T-helper 22 cell (primary cell): ENCODE data around the gene ARHGAP31.
"Not testable (repeated sequence)": the region's sequence is repeated elsewhere in the genome, so short reads cannot be mapped to it uniquely, and the experiment has no call there.

ENCODE experiments used
- DNase-seq: peaks from one replicate; pipeline ENCODE4 v3.0.0-alpha.2; 2020; ENCODE audit warnings: low read depth

Gene ARHGAP31

GRCh38 chr3:119294696-119295671 is 801 bp downstream of the ARHGAP31 start:
- DNase-seq: peak; percentile 51

DNA sequence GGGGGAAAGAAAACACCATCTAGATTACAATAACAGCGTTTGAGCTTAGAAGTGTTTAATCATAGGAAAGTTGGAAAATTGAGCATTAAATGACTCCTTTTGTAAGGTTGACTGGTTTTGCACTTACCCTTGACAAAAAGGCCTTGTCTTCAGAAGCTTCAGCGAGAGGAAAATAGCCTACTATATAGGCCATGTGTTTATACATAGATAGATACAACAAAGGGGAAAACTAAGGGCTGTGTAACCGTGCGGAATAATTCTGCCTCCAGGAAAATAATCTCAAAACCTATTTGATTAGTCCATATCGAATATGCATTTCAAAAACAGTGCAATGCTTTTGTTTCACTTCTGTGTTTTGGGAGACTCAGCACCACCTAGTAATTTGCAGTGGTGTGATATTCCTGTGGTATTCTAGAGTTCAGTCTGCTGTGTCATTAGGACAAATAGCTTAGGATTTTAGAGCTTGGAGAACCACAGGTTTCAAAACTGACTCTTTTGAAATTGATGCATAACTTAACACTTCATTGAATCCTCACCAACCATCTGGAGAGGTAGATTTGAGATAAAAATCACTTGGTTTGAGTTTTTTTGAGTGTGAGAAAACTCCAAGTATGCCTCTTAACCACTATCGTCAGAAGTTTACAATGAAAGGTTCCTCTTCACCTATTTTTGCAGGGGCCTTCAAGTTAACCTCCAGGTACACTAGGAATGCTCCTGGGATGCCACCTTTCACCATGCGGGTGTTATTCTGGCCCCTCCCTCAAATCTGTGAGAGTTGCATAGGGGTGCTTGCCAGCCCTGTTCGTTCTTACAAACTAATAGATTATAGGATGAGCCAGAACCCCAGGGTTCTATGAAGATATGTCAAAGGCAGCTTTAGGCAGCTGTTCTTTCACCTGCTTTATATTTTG is 1.9 kb downstream of the ARHGAP31 start:
- no peak for DNase-seq

DNA sequence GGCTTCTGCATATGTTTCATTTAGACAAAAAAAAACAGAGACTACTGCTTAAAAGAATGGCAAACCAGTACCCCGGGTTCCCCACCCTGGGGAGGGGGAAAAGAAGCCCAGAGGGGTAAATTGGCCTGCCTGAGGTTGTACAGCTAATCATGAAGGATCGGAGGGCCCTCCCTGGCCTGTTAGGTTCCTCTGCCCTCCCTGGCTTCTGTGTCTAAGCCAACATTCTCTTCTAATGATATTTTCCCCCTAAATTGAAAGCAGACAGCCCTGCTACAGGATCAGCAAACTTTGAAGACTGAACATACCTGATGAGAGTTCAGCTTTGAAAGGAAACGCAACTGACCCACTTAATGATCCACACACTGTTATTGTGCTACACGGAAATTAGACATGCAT is 2.5 kb downstream of the ARHGAP31 start:
- DNase-seq: no peak

DNA sequence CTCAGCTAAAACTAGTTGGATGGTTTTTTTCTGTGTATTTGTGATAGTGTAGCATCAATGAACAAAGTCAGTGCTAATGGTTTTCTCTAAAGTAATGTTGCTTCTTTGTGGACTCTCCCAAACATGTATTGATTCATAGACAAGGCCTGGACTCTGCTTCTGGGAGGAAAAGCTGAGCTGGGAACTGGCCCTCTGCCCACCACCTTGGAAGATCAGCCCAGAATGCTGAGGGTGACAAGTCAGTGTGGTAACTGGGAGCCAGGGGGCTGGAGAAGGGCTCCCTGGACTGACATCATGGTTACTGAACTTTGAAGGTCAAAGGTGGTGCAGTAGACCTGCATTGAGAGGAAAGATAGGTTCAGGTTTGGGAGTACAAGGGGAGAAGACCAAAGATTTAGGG is 3.0 kb downstream of the ARHGAP31 start:
- DNase-seq: no peak

DNA sequence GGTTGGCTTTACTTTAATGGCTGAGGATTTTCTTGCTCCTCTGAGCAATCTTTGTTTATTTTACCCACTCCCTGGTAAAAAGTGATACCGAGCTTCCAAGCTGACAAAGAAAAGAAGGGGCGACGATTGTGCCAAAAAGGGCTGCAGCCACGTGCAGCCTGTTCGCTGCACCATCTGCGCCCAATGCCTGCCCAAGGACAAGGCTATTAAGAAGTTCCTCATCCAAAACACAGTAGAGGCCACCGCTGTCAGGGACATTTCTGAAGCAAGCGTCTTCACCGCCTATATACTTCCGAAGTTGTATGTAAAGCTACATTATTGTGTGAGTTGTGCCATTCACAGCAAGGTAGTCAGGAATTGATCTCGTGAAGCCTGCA is 4.4 kb downstream of the ARHGAP31 start:
- DNase-seq: no peak

GRCh38 chr3:119300991-119301391 is 6.8 kb downstream of the ARHGAP31 start:
- no peak for DNase-seq

GRCh38 chr3:119301662-119302061 is 7.5 kb downstream of the ARHGAP31 start:
- DNase-seq: no peak

- DNase-seq: no peak
These were observed 8.7 kb downstream of the ARHGAP31 start for GRCh38 chr3:119302697-119303551.

GRCh38 chr3:119304201-119304713 is 10.1 kb downstream of the ARHGAP31 start:
- DNase-seq: no peak

DNA sequence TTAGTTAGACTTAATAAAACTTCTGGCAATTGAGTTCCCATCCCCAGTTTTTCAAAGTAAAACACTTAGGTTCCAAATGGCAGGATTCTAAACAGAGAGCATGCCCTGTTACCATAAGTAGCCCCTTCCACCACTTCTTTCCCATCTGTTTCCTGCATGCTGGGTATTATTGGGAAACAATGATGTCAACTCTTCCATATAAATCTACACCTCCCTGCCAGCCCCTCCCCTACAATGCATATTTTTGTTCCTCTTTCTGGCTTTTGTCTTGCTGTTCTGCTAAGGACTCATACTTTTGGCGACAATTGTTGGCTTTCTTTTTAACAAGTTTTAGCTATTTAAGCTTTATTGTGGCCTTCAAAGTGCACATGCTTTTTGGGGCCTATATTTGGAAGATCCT is 11.1 kb downstream of the ARHGAP31 start:
- DNase-seq: no peak

- not testable (repeated sequence) for DNase-seq
These were observed 12.2 kb downstream of the ARHGAP31 start for GRCh38 chr3:119306378-119306777.

DNA sequence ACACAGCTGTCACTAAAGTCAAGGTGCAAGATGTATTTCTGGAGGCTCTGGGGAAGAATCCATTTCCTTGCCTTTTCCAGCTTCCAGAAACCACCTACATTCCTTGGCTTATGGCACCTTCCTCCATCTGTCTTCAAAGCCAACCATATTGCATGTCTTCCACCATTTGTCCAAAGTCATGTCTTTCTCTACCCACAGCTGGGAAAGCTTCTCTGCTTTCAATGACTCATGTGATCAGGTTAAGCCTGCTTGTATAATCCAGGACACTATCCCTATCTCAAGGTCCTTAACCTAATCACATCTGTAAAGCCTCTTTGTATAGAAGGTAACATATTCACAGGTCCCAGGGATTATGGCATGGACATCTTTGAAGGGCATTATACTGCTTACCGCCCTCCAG is 14.2 kb downstream of the ARHGAP31 start:
- no peak for DNase-seq

DNA sequence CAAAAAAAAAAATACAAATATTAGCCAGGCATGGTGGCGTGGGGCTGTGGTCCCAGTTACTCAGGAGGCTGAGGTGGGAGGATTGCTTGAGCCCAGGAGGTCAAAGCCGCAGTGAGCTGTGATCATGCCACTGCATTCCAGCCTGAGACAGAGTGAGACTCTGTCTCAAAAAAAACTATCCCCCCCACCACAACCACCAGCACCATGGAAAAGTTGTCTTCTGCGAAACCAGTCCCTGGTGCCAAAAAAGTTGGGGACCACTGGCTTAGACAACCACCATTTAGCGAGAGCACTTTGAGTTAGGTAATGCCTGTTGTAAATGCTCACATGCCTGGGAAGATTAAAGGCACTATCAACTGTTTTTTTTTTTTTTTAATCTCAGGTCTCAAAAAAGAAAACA is 15.4 kb downstream of the ARHGAP31 start:
- no peak for DNase-seq

- DNase-seq: no peak
These were observed 15.9 kb downstream of the ARHGAP31 start for GRCh38 chr3:119310071-119310470.

GRCh38 chr3:119311081-119311925 is 17.1 kb downstream of the ARHGAP31 start:
- no peak for DNase-seq

GRCh38 chr3:119313461-119313860 is 19.3 kb downstream of the ARHGAP31 start:
- DNase-seq: no peak

- no peak for DNase-seq
These were observed 20.6 kb downstream of the ARHGAP31 start for GRCh38 chr3:119314821-119315220.

GRCh38 chr3:119315600-119316312 is 21.6 kb downstream of the ARHGAP31 start:
- no peak for DNase-seq

GRCh38 chr3:119316313-119316670 is 22.1 kb downstream of the ARHGAP31 start:
- no peak for DNase-seq

GRCh38 chr3:119318876-119319275 is 24.7 kb downstream of the ARHGAP31 start:
- no peak for DNase-seq
